KOPT-K1 (cell line): ENCODE data around the gene SFT2D3.

Source experiments
- H3K27ac ChIP-seq: fragments of 200-600 bp; sonication (generic); 2 replicates; pipeline ENCODE4 v1.5.1; 2016; ENCODE audit warnings: antibody characterized with exemption, mild to moderate bottlenecking, low read depth, low read length; ENCODE audit not compliant: poor library complexity, severe bottlenecking
- H3K36me3 ChIP-seq: fragments of 200-600 bp; sonication (generic); 2 replicates; pipeline ENCODE4 v1.5.1; 2017; ENCODE audit warnings: antibody characterized with exemption, mild to moderate bottlenecking, low read length, moderate library complexity; ENCODE audit not compliant: insufficient read depth
- H3K9me3 ChIP-seq: fragments of 200-600 bp; sonication (generic); 2 replicates; pipeline ENCODE4 v1.5.1; 2017; ENCODE audit warnings: antibody characterized with exemption, low read length, mild to moderate bottlenecking; ENCODE audit not compliant: insufficient read depth, poor library complexity, severe bottlenecking

Gene SFT2D3

GRCh38 chr2:127701193-127701650 lies at the start of gene SFT2D3:
SFT2D3 (plus strand) TSS chr2:127701497; CDS start chr2:127701529, 32 bp downstream.
- Histone ChIP-seq H3K27ac (peak within 1 kb of the TSS; percentile 92), H3K9me3 (no peaks in the 10 kb centered on the region), H3K36me3 (peaks cover 30% of the 10 kb centered on the region)

GRCh38 chr2:127651971-127652550 lies 49.2 kb upstream of the SFT2D3 start:
- H3K27ac ChIP-seq = peak overlapping the region; percentile 56
- no peaks in the 10 kb centered on the region for H3K36me3 ChIP-seq
- H3K9me3 ChIP-seq = no peaks in the 10 kb centered on the region

- Histone ChIP-seq H3K27ac (peak overlapping the region; percentile 56), H3K9me3 (no peaks in the 10 kb centered on the region), H3K36me3 (no peaks in the 10 kb centered on the region)
Measured at GRCh38 chr2:127652786-127653357, 48.4 kb upstream of the SFT2D3 start.

GRCh38 chr2:127653421-127654083 lies 47.7 kb upstream of the SFT2D3 start:
- no peaks in the 10 kb centered on the region for H3K36me3 ChIP-seq
- H3K27ac ChIP-seq = peak overlapping the region; percentile 56
- no peaks in the 10 kb centered on the region for H3K9me3 ChIP-seq

GRCh38 chr2:127654084-127654837 lies 47.0 kb upstream of the SFT2D3 start:
- Histone ChIP-seq H3K27ac (peak overlapping the region; percentile 56), H3K9me3 (no peaks in the 10 kb centered on the region), H3K36me3 (no peaks in the 10 kb centered on the region)

- no peaks in the 10 kb centered on the region for H3K36me3 ChIP-seq
- H3K27ac ChIP-seq = no peak overlapping the region
- no peaks in the 10 kb centered on the region for H3K9me3 ChIP-seq
Measured at GRCh38 chr2:127654838-127655175, 46.5 kb upstream of the SFT2D3 start.

- H3K27ac ChIP-seq = no peak overlapping the region
Measured at GRCh38 chr2:127655209-127656073, 45.9 kb upstream of the SFT2D3 start.

GRCh38 chr2:127656569-127657231 lies 44.6 kb upstream of the SFT2D3 start:
- Histone ChIP-seq H3K9me3 (no peaks in the 10 kb centered on the region), H3K36me3 (no peaks in the 10 kb centered on the region), H3K27ac (no peak overlapping the region)

More at GRCh38 chr2:127655209-127656073, 45.9 kb upstream of the SFT2D3 start:
- H3K9me3 ChIP-seq = no peaks in the 10 kb centered on the region
- H3K36me3 ChIP-seq = no peaks in the 10 kb centered on the region

- H3K36me3 ChIP-seq = no peaks in the 10 kb centered on the region
- H3K9me3 ChIP-seq = no peaks in the 10 kb centered on the region
- H3K27ac ChIP-seq = no peak overlapping the region
Measured at GRCh38 chr2:127657232-127657595, 44.1 kb upstream of the SFT2D3 start.

GRCh38 chr2:127658146-127658545 lies 43.2 kb upstream of the SFT2D3 start:
- Histone ChIP-seq H3K9me3 (no peaks in the 10 kb centered on the region), H3K36me3 (no peaks in the 10 kb centered on the region), H3K27ac (no peak overlapping the region)

GRCh38 chr2:127658641-127659407 lies 42.5 kb upstream of the SFT2D3 start:
- Histone ChIP-seq H3K27ac (no peak overlapping the region), H3K9me3 (no peaks in the 10 kb centered on the region), H3K36me3 (no peaks in the 10 kb centered on the region)

GRCh38 chr2:127659408-127660290 lies 41.6 kb upstream of the SFT2D3 start:
- no peak overlapping the region for H3K27ac ChIP-seq

GRCh38 chr2:127660291-127660578 lies 41.1 kb upstream of the SFT2D3 start:
- no peaks in the 10 kb centered on the region for H3K9me3 ChIP-seq
- H3K36me3 ChIP-seq = no peaks in the 10 kb centered on the region
- H3K27ac ChIP-seq = no peak overlapping the region

More at GRCh38 chr2:127659408-127660290, 41.6 kb upstream of the SFT2D3 start:
- Histone ChIP-seq H3K9me3 (no peaks in the 10 kb centered on the region), H3K36me3 (no peaks in the 10 kb centered on the region)
